KBM-7 (cell line): Measurements from ENCODE around the gene GABRB2.
"Not testable (repeated sequence)": the region's sequence is repeated elsewhere in the genome, so short reads cannot be mapped to it uniquely, and the experiment has no call there.

Experiments
- DNase-seq: peaks from one replicate; pipeline ENCODE4 v3.0.0-alpha.2; 2015
- in situ Hi-C: fragments of 300-500 bp; cut with MboI; formaldehyde crosslinking; loops from 2 replicates; pipeline ENCODE4 v1.14.3; 2020; ENCODE audit warnings: low sequenced_read_pairs, low pct_unique_long_range_greater_than_20kb, mixed read lengths

GABRB2 gene

DNA sequence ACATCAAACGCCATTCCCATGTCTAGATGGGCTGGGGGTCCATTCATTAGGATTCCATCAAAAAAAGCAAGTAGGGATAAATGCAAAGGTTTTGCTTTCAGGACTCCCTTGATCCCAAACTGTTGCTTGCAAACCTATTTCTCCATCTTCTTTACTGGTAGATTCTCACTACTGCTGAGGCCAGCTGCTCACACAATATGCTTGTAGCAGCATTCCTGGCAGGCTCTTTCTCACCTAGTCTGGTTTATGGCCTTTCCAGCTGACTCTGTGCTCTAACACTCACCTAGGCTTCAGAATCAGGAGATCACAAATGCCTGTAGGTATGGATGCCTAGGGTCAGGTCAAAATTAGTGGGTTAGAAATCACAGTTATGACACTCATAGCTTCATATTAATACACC lies 274.7 kb downstream of the GABRB2 start:
- in situ Hi-C loops: no loop called here
- DNase-seq: no peak

GRCh38 chr5:161269125-161269524 lies 277.4 kb downstream of the GABRB2 start:
- in situ Hi-C loops: no loop called here

GRCh38 chr5:161266954-161267353 lies 279.6 kb downstream of the GABRB2 start:
- DNase-seq: no peak
- in situ Hi-C loops: no loop called here

More at GRCh38 chr5:161269125-161269524, 277.4 kb downstream of the GABRB2 start:
- no peak for DNase-seq

DNA sequence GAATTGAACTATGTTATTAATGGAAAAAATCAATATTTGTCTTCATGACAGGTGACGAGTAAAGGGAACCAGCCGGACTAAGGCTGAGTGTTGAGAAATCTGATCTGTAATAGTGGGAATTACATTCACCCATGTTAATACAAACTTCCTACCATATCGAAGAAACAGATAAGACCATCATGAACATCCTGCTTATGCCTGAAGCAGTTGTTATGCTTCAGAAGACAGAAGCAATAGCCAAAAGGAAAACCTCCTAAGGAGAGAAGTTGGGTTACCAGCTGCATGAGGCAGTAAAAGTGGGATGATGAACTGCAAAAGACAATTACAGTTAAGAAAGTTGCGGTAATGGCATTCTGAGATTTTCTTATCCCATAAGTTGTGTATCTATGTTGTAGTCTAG lies 281.5 kb downstream of the GABRB2 start:
- in situ Hi-C loops: no loop called here
- DNase-seq: no peak

DNA sequence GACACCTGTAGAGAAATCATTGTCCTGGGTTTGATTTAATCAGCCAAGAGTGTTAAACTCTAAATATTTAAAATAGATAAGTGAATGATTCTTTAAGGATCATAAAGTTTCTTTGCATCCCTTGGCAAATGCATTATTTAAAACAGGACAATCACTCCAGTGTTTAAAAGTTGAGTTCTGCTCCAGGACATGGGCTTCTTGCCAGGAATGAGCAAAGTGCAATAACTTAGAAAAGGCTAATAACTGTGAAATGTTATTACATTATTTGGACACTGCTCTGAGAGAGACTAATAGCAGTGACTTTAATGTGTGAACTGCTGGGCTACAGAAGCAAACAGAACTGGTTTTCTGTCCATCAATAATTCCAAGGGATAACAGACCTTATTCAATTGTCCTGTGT lies 283.3 kb downstream of the GABRB2 start:
- no peak for DNase-seq
- in situ Hi-C loops: no loop called here

GRCh38 chr5:161261668-161262323 lies 284.7 kb downstream of the GABRB2 start:
- DNase-seq: no peak
- in situ Hi-C loops: no loop called here

DNA sequence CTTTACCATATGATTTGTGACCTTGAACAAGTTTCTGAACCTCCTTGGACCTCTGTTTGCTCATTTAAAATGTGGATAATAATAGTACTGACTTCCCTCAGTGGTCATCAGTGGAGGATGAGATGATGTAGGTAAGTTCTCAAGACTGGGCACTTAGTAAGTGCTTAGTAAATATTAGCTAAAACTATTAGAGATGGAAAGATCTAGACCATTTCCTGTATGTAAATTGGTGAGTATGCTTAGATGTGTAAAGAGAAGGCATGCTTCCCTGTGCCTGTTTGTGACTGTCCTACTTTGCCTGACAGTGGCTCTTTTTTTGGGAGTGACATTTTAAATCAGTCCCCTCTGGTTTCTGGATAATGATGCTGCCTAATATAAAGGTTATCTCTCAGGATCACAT lies 288.1 kb downstream of the GABRB2 start:
- in situ Hi-C loops: no loop called here
- no peak for DNase-seq

- no peak for DNase-seq
- in situ Hi-C loops: no loop called here
Measured at GRCh38 chr5:161256957-161257356, 289.6 kb downstream of the GABRB2 start.

- DNase-seq, in situ Hi-C loops: not testable (repeated sequence)
Measured at GRCh38 chr5:161252955-161253354, 293.6 kb downstream of the GABRB2 start.

DNA sequence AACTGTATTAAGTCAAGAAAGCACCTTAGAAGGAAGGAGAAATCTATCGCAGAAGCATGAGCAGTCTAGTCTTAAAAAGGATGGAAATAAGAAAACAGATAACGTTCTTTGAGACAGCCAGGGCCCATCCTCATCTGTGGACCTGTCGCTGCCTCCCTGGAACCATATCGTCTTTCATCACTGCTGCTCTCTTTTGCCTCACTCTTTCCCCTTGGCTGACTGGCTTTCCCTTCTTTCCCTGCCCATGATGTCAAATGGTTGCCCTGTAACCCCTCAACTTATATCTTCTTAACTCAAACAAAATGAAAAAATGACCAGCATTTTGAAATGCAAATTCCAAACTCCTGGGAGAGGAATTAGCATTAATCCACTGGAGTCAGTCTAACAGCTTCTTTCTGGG lies 299.8 kb downstream of the GABRB2 start:
- in situ Hi-C loops: no loop called here
- DNase-seq: no peak

DNA sequence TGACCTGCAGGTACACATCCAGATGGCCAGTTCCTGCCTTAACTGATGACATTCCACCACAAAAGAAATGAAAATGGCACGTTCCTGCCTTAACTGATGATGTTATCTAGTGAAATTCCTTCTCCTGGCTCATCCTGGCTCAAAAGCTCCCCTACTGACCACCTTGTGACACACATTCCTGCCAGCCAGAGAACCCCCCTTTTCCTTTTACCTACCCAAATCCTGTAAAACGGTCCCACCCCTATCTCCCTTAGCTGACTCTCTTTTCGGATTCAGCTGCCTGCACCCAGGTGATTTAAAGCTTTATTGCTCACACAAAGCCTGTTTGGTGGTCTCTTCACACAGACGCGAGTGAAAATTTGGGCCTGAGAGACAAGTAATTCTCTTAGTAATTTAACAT lies 300.7 kb downstream of the GABRB2 start:
- in situ Hi-C loops, DNase-seq: not testable (repeated sequence)
